C1 segment of cervical spinal cord (tissue), 14 donors: ENCODE data around the gene SNTG2.
"Not testable (repeated sequence)": the region's sequence is repeated elsewhere in the genome, so short reads cannot be mapped to it uniquely, and the experiment has no call there.

ENCODE experiments used
- DNase-seq, 14 donors: peaks; one replicate each; lab custom pipeline; 2025; lab: John Stamatoyannopoulos, UW

The SNTG2 gene

DNA sequence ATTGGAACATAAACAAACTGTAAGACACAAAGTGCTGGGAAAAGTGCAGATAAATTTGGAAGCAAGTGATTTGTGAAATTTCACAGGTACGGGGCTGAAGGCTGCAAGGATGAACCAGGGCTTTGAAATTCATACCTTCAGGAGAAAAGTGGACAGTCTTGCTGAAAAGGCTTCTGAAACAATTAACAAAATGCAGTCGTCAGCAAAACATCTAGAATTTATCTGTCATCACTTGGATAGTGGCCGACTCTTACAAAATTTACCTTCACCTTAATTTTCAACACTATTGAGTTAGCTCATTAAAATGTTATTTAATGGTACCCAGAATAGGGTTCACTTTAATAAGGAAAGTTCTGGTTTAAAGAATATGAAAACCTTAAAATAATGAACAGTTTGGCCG lies 138.3 kb downstream of the SNTG2 start:
- DNase-seq, result no peak

DNA sequence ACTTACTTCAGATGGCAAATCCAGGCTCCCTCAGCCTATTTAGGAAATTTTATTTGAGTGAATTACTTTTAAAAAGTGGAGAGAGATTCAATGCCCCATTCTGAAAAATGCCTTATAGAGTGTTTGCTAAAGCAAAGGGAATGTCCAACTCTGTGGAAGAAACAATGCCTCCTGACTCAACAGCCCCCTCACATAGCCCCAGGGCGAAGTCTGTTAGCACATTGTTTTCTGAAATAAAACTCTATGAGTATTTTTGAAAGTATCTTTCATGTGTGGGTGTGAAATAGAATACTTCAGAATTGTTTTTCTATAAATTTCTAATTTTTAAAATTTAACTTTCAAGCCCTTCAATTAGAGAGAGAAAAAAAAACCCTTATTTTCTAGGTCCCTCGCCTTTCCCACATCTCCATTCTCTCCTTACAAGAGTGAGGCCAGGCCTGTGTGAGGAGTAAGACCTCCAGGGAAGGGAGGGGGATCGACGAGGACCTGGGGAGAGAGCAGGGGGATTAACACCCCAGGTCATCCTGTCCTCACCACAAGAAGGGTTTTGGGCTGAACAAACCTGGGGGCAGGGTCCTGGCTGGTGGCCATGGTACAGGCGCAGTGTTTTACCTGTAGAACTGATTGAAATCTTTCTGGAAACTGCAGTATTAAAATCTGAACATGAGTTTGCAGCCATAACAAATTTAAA lies 141.4 kb downstream of the SNTG2 start:
- DNase-seq, result no peak

DNA sequence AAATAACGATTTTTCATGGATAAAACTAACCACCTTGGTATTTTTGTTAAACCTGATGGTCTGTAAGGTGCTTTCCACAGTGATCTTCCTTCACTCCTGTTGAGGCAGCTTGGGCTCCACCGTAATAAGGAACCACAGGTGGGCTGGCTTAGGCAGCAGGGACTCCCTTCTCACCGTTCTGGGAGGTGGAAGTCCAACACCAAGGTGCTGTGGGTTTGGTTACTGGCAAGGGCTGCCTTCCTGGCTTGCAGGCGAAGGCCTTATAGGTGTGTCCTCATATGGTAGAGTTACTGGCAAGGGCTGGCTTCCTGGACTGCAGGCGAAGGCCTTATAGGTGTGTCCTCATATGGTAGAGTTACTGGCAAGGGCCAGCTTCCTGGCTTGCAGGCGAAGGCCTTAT lies 143.0 kb downstream of the SNTG2 start:
- not testable (repeated sequence) for DNase-seq

DNA sequence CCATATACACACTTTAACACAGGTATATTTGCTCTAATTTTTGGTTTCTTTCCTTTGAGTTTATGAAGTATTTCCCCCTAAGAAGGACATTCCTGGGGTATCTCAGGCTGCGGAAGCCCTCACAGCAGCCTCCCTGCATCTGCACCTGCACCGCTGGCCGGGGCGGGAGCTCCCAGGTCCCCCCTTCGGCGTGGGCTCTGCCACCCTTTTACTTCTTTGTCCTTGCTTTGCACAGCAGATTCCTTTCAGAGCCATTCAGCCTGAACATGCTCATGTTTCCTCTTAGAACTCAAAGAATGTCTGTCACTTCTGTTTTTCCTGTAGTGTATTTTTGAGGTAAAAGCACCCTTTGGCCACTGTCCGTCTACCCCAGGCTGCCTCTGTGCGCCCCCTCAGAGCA lies 146.5 kb downstream of the SNTG2 start:
- DNase-seq, result no peak

DNA sequence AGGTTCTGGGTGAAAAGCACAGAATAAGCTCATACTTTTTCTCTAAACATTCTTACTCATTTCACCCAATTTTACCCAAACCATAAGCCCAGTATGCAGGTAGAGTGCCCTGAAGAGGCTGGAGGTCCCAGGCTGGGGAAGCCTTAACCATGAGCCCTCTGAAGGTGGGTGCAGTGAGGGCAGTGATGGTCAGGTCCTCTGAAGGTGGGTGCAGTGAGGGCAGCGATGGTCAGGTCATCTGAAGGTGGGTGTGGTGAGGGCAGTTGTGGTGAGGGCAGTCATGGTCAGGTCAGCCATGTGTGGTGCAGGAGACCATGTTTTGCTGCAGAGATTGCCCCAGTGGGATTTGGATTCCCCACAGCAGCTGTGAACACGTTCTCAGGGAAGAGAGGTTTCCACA lies 148.8 kb downstream of the SNTG2 start:
- DNase-seq, result no peak

DNA sequence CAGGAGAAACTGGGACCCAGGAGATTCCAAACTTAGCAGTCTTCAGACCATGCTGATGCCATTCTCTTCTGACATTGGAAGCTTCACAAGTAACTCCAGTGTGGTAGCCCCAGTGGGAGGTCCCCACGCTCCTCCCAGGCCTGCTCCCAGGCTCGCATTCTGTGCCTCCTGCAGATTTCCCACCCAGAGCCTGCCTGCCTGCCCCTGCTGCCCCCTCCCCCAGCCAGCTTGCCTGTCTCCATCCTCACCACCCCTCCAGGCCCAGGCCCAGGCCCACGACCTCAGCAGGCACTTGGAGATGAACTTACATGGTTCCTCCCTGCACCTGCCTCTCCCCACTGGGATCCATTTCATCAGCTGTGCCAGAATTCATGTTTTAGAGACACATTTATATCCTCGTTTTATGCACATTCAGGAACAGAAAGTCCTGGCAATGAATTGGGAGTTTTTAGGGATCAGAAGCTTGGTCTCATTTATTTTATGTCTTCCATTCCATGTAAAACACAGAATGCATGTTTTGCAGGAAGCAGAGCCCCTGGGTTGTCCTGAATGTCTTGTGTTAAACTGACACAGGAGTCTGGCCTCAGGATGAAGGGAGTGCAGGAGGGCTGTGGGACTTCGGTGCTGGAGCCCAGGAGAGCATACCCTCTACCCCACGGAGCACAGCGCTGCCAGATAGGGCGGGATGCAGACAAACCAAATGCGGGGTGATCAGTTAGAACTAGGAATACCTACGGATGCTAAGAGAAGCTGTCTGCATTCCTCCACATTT lies 150.5 kb downstream of the SNTG2 start:
- DNase-seq, result no peak

DNA sequence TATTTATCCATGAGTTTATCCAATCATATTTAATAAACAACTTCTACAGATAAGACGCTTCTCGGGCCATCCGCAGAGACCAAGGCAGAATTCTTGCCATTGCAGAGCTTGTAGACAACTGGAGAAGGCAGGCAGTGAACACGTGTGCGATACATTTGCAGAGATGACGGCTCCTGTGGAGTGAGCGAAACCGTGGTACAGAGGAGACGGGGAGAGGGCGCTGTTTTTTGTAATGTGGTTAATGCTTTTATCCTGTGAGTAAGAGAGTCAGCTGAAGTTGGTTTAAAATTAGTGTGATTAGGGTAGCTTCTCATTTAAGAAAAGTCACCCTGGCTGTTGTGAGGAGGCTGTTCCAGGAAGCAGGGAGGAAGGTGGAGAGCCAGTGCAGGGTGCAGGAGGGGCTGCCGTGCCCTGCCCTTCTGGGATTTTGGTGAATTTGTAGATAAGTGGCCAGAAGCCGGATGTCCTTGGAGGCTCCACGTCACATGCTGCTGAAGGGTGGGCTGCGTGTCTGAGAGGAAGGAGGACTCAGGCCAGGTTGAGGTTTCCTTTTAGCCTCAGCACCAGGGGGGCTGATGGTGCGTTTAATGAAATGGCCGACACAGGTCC lies 151.4 kb downstream of the SNTG2 start:
- DNase-seq, result no peak

DNA sequence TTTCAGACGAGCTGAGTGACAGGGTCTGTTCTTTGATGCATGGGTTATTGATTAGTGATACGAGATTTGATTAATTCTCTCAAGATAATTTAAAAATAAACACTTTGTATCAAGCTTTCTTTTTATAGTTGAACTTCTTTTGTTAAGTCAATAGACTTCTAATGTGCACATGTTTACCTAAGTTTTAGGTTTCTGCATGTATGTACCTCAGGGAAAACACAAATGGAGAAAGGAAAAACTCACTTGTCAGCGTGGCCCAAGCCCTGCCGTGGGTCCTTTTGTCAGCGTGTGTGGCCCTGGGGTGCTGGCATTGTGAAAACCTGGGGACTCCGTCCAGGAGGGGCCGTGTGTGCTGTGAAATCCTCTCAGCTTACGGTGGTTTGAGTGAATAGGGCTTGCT lies 153.7 kb downstream of the SNTG2 start:
- no peak for DNase-seq

DNA sequence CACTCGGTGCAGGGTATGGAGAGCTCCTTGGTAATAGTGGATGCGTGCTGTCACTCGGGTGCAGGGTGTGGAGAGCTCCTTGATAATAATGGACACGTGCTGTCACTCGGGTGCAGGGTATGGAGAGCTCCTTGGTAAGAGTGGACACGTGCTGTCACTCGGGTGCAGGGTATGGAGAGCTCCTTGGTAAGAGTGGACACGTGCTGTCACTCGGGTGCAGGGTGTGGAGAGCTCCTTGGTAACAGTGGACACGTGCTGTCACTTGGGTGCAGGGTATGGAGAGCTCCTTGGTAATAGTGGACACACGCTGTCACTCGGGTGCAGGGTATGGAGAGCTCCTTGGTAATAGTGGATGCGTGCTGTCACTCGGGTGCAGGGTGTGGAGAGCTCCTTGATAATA lies 155.7 kb downstream of the SNTG2 start:
- not testable (repeated sequence) for DNase-seq

DNA sequence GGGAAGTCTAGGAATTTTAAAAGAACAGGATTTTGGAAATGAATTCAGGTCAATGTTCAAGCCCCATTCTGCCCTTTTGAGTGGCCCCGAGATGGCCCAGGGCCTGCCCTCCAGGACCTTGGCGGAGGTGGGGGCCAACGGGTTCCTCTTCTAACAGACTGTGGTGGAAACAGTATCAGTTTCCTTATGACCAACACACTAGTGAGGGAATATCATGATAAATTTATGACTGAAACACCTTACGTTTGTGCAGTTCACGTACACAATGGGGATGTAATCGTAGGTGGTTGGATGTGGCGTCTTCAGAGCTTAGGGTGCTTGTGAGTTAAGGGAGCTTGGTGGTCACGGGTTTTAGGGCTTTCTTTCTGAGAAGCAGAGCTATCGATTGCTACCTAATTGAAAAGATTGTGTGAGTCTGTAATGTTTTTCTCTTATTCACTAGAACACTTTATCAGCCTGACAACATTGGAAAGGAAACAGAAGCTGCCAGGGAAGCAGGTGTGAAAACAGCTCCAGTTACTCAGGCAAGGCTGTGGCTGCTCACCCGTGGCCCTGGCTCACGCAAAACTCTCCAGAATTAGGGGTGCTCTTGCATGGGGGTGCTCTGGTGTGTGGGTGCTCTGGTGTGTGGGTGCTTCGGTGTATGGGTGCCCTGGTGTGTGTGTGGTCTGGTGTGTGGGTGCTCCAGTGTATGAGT lies 165.3 kb downstream of the SNTG2 start:
- DNase-seq, result no peak

DNA sequence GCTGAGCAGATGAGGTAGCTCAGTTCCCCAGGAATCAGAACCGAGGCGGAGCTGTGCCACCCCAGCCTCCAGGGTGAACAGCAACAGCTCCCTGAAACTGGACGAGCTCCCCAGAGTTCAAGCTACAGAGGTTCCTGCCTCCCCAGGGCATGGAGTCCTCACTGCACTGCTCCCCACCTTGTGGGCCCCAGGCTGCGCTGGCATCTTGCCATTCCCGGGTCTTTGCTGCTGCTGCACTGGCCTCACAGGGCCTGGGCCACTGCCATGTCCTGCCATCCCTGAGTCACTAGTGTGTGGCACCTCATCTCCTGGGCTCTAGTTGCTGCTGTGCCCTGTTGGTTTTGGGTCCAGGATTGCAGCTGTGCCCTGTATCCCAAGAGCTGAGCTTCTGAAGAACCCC lies 166.9 kb downstream of the SNTG2 start:
- DNase-seq, result no peak

DNA sequence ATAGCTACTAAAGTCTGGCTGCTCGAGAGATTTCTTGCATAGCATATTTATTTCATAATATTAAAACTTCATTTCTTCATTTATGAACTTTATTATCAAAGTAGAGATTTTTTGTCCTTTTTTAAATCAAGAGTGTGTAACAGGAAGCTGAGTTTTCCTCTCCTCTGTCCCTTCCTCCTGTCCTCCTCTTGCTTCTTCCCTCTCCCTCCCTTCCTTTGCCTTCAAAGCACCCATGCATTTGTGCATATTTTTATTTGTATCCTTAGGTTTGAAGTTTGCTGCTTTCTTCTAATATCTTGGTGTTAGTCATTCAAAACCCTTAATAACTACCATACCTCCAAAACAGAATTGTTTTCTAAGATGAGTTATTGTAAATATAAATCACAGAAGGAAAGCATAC lies 174.6 kb downstream of the SNTG2 start:
- DNase-seq, result no peak

DNA sequence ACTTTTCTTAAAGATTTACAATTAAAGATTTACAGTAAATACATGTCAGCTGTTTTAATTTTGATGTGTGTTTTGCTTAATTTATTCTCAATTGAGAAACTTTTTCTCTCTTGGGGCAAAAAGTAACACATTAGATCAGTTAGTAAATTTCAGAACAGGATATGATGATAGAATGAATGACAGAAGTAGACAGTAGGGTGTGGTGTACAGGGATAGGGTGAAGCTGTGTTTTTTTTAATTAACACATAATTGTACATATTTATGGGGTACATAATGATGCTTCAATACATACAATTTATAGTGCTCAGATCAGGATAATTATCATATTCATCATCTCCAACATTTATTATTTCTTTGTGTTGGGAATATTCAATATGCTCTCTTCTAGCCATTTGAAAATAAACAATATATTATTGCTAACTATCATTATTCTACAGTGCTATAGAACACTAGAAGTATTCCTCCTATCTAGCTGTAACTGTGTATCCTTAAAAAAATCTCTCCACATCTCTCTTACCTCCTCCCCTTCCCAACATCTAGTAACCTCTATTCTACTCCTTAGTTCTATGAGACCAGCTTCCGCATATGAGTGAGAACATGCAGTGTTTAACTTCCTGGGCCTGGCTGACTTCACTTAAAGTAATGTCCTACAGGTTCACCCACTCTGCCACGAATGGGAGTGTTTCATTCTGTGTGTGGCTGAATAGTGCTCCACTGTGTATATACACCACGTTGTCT lies 175.2 kb downstream of the SNTG2 start:
- no peak for DNase-seq

DNA sequence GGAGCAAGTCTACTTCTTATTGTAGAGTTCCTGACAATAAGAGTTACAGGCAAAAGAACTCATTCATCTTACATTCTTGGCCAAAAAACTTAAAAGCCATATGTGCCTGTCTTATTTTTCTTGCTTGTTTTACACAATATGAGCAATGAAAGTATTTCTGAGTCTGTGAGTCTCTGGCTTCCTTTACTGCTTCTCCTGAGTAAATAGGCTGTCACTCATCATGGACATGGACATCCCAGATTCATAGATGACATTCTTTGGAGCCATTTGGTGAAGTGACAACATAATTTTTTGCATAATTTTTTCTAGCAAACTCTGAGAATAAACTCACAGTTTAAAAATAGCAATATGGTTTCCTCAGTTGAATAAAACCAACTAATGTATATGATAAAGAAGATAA lies 179.3 kb downstream of the SNTG2 start:
- no peak for DNase-seq

DNA sequence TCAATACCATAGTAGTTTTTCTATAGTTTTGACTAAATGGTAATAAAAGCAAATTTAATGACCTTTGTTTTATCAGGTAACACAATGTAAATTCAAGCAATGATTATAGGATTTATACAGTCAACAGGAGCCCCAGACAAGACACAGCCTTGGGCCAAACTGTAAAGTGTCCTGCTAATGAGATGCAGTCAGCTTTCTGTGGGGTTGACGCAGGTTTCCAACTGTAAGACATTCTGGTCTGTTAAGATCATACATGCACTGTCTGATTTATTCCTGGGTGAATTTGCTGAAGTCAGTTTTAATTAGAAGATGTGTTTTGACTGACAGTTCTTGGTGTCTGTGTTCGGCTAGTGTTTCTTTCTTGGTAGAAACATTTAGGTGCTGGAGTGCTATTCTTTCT lies 180.3 kb downstream of the SNTG2 start:
- no peak for DNase-seq

DNA sequence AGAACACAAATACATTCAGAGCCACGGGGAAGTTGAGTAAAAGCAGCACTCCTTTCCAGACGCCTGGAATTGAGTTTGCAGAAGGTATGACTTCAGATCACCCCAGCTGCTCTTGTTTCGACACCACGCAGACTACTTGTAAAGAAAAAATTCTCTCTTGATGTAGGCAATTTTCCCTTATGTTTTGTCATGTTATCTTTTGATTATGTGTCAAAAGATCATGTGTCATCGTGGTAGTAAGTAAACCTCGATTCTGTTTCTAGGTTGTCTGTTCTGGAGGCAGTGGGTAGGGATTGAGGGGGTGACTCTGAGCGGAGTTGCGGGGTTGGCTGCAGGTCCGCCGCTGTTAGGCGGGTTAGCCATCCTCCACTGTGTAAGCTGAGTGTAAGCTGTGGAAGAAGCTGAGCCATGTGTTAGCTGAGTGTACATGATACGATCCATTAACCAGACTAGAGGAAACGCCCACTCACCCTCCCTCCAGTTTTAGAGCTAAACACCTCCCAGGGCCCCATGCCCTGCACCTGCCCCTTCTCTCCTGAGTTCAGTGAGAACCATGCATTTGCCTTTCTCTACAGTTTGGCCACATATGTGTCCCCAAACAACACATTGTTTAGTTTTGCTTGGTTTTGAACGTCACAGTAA lies 181.8 kb downstream of the SNTG2 start:
- DNase-seq, result no peak

DNA sequence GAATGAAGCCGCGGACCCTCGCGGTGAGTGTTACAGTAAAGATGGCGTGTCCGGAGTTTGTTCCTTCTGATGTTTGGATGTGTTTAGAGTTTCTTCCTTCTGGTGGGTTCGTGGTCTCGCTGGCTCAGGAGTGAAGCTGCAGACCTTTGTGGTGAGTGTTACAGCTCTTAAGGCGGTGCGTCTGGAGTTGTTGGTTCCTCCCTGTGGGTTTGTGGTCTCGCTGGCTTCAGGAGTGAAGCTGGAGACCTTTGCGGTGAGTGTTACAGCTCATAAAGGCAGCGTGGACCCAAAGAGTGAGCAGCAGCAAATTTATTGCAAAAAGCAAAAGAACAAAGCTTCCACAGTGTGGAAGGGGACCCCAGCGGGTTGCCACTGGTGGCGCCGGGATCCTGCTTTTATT lies 183.2 kb downstream of the SNTG2 start:
- not testable (repeated sequence) for DNase-seq

DNA sequence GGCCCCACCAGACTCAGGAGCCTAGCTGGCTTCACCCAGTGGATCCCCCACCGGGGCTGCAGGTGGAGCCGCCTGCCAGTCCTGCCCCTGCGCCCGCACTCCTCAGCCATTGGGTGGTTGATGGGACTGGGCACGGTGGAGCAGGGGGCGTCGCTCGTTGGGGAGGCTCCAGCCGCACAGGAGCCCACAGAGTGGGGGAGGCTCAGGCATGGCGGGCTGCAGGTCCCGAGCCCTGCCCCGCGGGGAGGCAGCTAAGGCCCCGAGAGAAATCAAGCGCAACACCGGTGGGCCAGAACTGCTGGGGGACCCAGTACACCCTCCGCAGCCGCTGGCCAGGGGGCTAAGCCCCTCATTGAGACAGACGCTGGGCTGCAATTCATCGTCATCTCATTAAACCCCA lies 184.0 kb downstream of the SNTG2 start:
- DNase-seq, result no peak

DNA sequence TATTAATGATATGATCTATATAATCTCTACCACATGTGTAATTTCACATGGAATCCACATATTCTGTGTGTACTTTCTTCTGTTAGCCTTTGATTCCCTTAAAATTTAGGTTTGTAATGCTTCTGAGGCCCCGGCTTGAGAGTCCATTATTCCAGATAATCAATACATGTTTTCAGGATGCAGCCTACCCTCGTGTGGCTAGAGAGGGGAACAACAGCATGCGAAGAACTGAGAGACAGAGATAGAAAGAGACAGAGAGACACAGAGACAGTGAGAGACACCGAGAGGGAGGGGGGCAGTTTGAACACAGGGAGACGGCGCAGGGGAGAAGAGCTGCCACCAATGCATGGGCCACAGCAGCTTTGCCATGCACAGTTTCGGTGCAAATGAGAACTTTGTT lies 185.4 kb downstream of the SNTG2 start:
- no peak for DNase-seq

DNA sequence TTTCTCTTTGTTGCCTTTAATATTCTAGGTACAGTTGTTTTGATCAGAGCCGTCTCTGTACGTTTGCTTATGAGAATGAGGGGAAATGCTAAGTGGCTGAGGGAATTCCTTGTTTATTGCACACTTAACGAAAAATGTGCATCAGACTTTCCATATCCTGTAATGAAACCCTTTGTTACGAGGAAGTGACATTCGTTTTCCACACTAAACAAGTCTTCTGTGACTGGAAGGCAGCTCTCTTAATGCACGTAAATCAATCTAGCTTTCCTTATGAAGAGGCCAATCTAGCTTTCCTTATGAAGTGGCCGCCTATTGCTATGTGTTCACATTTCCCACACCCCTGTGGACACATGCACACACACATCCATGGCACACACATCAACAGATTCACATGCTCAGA lies 186.2 kb downstream of the SNTG2 start:
- no peak for DNase-seq

DNA sequence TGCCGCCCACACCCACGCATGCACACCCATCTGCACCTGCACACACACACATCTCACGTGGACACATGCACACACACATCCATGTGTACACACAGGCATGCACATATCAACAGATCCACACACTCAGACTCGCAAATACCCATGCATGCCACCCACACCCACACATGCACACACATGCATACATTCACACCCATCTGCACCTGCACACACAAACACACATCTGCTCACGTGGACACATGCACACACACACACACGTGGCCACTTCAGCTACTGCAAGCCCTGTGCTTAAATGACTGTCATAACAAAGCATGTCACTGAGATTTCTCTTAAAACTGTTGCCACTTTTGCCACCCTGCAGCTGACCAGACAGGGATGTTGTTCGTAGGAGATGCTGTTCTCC lies 186.6 kb downstream of the SNTG2 start:
- no peak for DNase-seq
